H1 (cell line): ENCODE results near the gene DLAT. TPM values are rescaled to one million over a fixed set of nuclear protein-coding genes. Genes with fewer than 3 reads are reported as not detected.

Source experiments
- EGR1 ChIP-seq: IDR thresholded peaks from 2 replicates; pipeline ENCODE4 v1.6.1; 2011; ENCODE audit warnings: low read depth, low read length, borderline replicate concordance
- HDAC2 ChIP-seq, 2 experiments: fragments of 300-600 bp in 1 of 2; sonication (generic) in 1 of 2; IDR thresholded peaks; 2 replicates each; pipeline ENCODE4 v1.6.1; 2011 to 2012; ENCODE audit warnings: low read depth in 2 of 2, low read length in 2 of 2, mild to moderate bottlenecking in 2 of 2, moderate library complexity in 2 of 2, borderline replicate concordance in 1 of 2, inconsistent platforms in 1 of 2
- HDAC6 ChIP-seq: IDR thresholded peaks from one replicate; pipeline ENCODE4 v1.7.1; 2012; ENCODE audit warnings: low read depth, mild to moderate bottlenecking, inconsistent platforms, low read length, moderate library complexity
- KDM1A ChIP-seq: fragments of 200-600, 300-600 bp; sonication (generic); IDR thresholded peaks from 2 replicates; pipeline ENCODE4 v1.7.1; 2016; ENCODE audit warnings: mild to moderate bottlenecking, low read length, borderline replicate concordance
- KDM4A ChIP-seq: IDR thresholded peaks from one replicate; pipeline ENCODE4 v1.7.1; 2012; ENCODE audit warnings: low read depth, mild to moderate bottlenecking, moderate library complexity, low read length, inconsistent platforms; ENCODE audit not compliant: severe bottlenecking
- PHF8 ChIP-seq: fragments of 200-600 bp; sonication (generic); conservative IDR thresholded peaks from 2 replicates; pipeline ENCODE4 v1.7.1; 2012; ENCODE audit warnings: low read depth, mild to moderate bottlenecking, inconsistent platforms, low read length, moderate library complexity
- POLR2A ChIP-seq, 2 experiments: IDR thresholded peaks; 1 replicate in 1 of 2; 2 replicates in 1 of 2; pipeline ENCODE4 v1.6.1; 2011; ENCODE audit warnings: low read depth in 2 of 2, low read length in 2 of 2, mild to moderate bottlenecking in 2 of 2; ENCODE audit errors: control extremely low read depth in 1 of 2
- POU5F1 ChIP-seq: IDR thresholded peaks from 2 replicates; pipeline ENCODE4 v1.6.1; 2011; ENCODE audit warnings: low read depth, mild to moderate bottlenecking, low read length, moderate library complexity
- RFX5 ChIP-seq: IDR thresholded peaks from 2 replicates; pipeline ENCODE4 v1.6.1; 2011; ENCODE audit warnings: low read depth, low read length, improper control_type of control experiment, borderline replicate concordance
- SIN3A ChIP-seq, 2 experiments: IDR thresholded peaks in 1 of 2; conservative IDR thresholded peaks in 1 of 2; 2 replicates each; pipeline ENCODE4 v1.6.1; 2011 to 2012; ENCODE audit warnings: low read length in 2 of 2, improper control_type of control experiment in 1 of 2, low read depth in 1 of 2, mild to moderate bottlenecking in 1 of 2
- SIRT6 ChIP-seq: IDR thresholded peaks from one replicate; pipeline ENCODE4 v1.7.1; 2012; ENCODE audit warnings: low read length, inconsistent platforms
- SIX5 ChIP-seq: IDR thresholded peaks from 2 replicates; pipeline ENCODE4 v1.6.1; 2011; ENCODE audit warnings: mild to moderate bottlenecking, low read depth, low read length
- SP1 ChIP-seq: IDR thresholded peaks from 2 replicates; pipeline ENCODE4 v1.6.1; 2011; ENCODE audit warnings: low read depth, low read length
- SRF ChIP-seq: IDR thresholded peaks from 2 replicates; pipeline ENCODE4 v1.6.1; 2011; ENCODE audit warnings: mild to moderate bottlenecking, low read depth, low read length, moderate library complexity
- TAF1 ChIP-seq: IDR thresholded peaks from 2 replicates; pipeline ENCODE4 v1.6.1; 2011; ENCODE audit warnings: mild to moderate bottlenecking, low read depth, low read length
- TBP ChIP-seq: IDR thresholded peaks from 2 replicates; pipeline ENCODE4 v1.6.1; 2011; ENCODE audit warnings: low read depth, low read length, improper control_type of control experiment
- TEAD4 ChIP-seq: IDR thresholded peaks from 2 replicates; pipeline ENCODE4 v1.6.1; 2012; ENCODE audit warnings: low read depth, low read length, inconsistent platforms, mixed read lengths
- polyA plus RNA-seq, 7 experiments: library from polyadenylated mRNA; depleted of rRNA in 3 of 7; stranded (reverse) in 5 of 7; unstranded in 2 of 7; fragments of >200 nt in 5 of 7; fragments of 200-250 nt in 2 of 7; gene quantifications; 1 replicate in 5 of 7; 2 replicates in 1 of 7; 4 replicates in 1 of 7; pipeline versions ENCODE4 v1.2.1 to v1.2.3, GENCODE V29; 2011 to 2013; ENCODE audit warnings: missing spikeins in 2 of 7, mixed read lengths in 2 of 7
- total RNA-seq: library from RNA; stranded (reverse); fragmentation: NEBNext Ultra II Directional; extraction: Animal tissue kit (Norgen Biotek cat#: 25700); gene quantifications from 2 replicates; pipeline ENCODE4 v1.2.1, GENCODE V29; 2021
- TF ChIP-seq, protein P1 (sequence below), 3 experiments: IDR thresholded peaks; 1 replicate in 2 of 3; 2 replicates in 1 of 3; pipeline versions ENCODE4 v1.5.1 to v1.6.1; 2011; ENCODE audit warnings: low read length in 3 of 3, mild to moderate bottlenecking in 3 of 3, inconsistent platforms in 2 of 3, low read depth in 1 of 3, moderate library complexity in 1 of 3; ENCODE audit not compliant: insufficient read depth in 1 of 3; ENCODE audit errors: control extremely low read depth in 1 of 3
- TF ChIP-seq, protein P2 (sequence below): IDR thresholded peaks from 2 replicates; pipeline ENCODE4 v1.6.1; 2012; ENCODE audit warnings: inconsistent platforms

Gene DLAT
- total and polyA plus RNA-seq, 2 of the 8 experiments (the other 6 are each of a cell fraction or from before 2014, with no cell fraction given) = 23.1 to 66.2 TPM

DNA sequence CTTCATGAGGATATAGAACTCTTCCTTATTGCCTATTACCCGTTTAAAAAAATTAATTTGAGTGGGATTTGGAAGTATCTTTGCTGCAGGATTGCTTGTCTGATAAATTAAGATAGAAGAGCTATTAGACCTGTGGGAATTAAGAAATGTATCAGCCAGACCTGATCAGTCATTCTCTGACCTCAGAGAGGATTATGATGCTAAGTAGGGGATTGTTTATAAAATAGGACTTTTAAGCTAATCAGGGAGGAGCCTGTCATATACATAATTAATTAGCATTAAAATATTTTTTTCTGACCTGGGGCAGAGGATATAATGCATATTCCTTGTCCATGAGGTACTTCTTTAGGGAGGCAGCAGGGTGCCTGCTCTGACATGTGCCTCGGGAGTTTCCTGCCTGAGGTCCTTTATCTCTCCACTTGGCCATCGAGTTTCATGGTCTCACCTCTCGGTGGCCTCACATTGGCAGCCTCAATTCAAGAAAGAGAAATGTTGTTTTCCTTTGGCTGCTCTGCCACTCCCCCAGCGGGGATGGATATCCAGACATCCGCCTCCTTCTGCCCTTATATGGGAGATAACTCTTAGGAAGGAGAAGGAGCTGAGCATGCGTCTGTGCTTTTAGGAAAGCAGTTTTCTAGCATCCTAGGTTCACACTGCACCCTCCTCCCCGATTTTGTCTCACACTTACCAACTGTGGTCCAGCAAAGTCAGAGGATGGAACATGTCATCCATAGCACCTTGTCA lies 47.0 kb upstream of the DLAT start (continued):
- TF ChIP-seq, protein P1, sequence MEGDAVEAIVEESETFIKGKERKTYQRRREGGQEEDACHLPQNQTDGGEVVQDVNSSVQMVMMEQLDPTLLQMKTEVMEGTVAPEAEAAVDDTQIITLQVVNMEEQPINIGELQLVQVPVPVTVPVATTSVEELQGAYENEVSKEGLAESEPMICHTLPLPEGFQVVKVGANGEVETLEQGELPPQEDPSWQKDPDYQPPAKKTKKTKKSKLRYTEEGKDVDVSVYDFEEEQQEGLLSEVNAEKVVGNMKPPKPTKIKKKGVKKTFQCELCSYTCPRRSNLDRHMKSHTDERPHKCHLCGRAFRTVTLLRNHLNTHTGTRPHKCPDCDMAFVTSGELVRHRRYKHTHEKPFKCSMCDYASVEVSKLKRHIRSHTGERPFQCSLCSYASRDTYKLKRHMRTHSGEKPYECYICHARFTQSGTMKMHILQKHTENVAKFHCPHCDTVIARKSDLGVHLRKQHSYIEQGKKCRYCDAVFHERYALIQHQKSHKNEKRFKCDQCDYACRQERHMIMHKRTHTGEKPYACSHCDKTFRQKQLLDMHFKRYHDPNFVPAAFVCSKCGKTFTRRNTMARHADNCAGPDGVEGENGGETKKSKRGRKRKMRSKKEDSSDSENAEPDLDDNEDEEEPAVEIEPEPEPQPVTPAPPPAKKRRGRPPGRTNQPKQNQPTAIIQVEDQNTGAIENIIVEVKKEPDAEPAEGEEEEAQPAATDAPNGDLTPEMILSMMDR (IDR thresholded peaks at IDR 0.05; ENCODE audit: control extremely low read depth in 1 of 3, insufficient read depth in 1 of 3, low read depth in 1 of 3, low read length in 3 of 3) = no peak
- TF ChIP-seq SP1 = 0 out of 2 replicates have a peak, but pooled peaks have one; percentile 16
- TF ChIP-seq POU5F1 = no peak
- TF ChIP-seq KDM1A = no peak
- TF ChIP-seq KDM4A = no peak
- TF ChIP-seq TBP = peak; percentile 50; the same call in 1 of the 2 replicates
- TF ChIP-seq, protein P2, sequence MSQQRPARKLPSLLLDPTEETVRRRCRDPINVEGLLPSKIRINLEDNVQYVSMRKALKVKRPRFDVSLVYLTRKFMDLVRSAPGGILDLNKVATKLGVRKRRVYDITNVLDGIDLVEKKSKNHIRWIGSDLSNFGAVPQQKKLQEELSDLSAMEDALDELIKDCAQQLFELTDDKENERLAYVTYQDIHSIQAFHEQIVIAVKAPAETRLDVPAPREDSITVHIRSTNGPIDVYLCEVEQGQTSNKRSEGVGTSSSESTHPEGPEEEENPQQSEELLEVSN = peak; percentile 78
- peak; percentile 30; the same call in 1 of the 2 replicates for TF ChIP-seq TAF1
- peak in 1 of 2 experiments; percentile 50; a peak in 1 of 4 replicates for TF ChIP-seq SIN3A (conservative IDR thresholded peaks at IDR 0.05 in 1 of 2, IDR thresholded peaks at IDR 0.05 in 1 of 2; ENCODE audit: low read depth in 1 of 2, low read length in 2 of 2)
- no peak for TF ChIP-seq TEAD4
- no peak for TF ChIP-seq EGR1
- no peak for TF ChIP-seq SIRT6
- TF ChIP-seq SIX5 = no peak
- peak in 1 of 2 experiments; percentile 50; a peak in 1 of 4 replicates for TF ChIP-seq HDAC2 (IDR thresholded peaks at IDR 0.05; ENCODE audit: borderline replicate concordance in 1 of 2, low read depth in 2 of 2, low read length in 2 of 2)
- TF ChIP-seq HDAC6 = no peak
- TF ChIP-seq SRF = peak; percentile 99
- no peak for TF ChIP-seq RFX5
- peak in 1 of 2 experiments; percentile 23; a peak in 1 of 3 replicates for TF ChIP-seq POLR2A (IDR thresholded peaks at IDR 0.05; ENCODE audit: control extremely low read depth in 1 of 2, low read depth in 2 of 2, low read length in 2 of 2)
- TF ChIP-seq PHF8 = no peak
